GM12878 (cell line): ENCODE results near the gene STYXL2. TPM values are rescaled to one million over a fixed set of nuclear protein-coding genes. Genes with fewer than 3 reads are reported as not detected.

ENCODE experiments used
- ATAC-seq: fragments of 200-7000 bp; cut with Tn5 transposase; 3 replicates; pipeline ENCODE4 v1.9.1; 2020; ENCODE audit warnings: mild to moderate bottlenecking, moderate library complexity
- BruUV-seq: library from RNA; stranded (reverse); fragments of 400-500 nt; replicated peaks from 2 replicates; lab custom pipeline; 2021; lab: Mats Ljungman, UMichigan
- CTCF ChIA-PET: fragments of 300-600 bp; sonication (Branson Sonifier 250); formaldehyde crosslinking; extraction: SDS; loops from one replicate; lab custom pipeline; 2021; ENCODE audit warnings: inconsistent platforms; lab: Yijun Ruan, JAX
- POLR2A ChIA-PET: fragments of 350-600 bp; formaldehyde crosslinking; extraction: SDS; loops from one replicate; lab custom pipeline; 2021; ENCODE audit warnings: inconsistent platforms; lab: Charles Lee
- RAD21 ChIA-PET: fragments of 300-600 bp; sonication (Branson Sonifier 250); formaldehyde crosslinking; loops from one replicate; lab custom pipeline; 2023; ENCODE audit warnings: antibody characterized with exemption; ENCODE audit not compliant: unreplicated experiment; lab: Charles Lee
- SMC1A ChIA-PET: fragments of 300-600 bp; sonication (Branson Sonifier 250); formaldehyde crosslinking; loops from one replicate; lab custom pipeline; 2023; ENCODE audit not compliant: unreplicated experiment, uncharacterized antibody; lab: Charles Lee
- DNase-seq: peaks from one replicate; pipeline ENCODE4 v3.0.0-alpha.2; 2011; ENCODE audit warnings: low read depth, low spot score
- FAIRE-seq: peaks from 3 replicates; lab custom pipeline; 2011; peaks lifted over from hg19 to GRCh38; lab: Jason Lieb, UNC
- H2AFZ ChIP-seq: 2 replicates; pipeline ENCODE4 v1.6.0; 2011; ENCODE audit warnings: low read depth, low read length, control low read depth; ENCODE audit not compliant: control insufficient read depth
- H3K27ac ChIP-seq: 2 replicates; pipeline ENCODE4 v1.5.1; 2011; ENCODE audit warnings: control low read depth; ENCODE audit not compliant: control insufficient read depth, insufficient read depth
- H3K27me3 ChIP-seq, 2 experiments: replicated peaks in 1 of 2; 2 replicates each; pipeline versions ENCODE4 v1.6.0 to v1.6.1; 2011; ENCODE audit warnings: low read length in 1 of 2; ENCODE audit not compliant: control insufficient read depth in 2 of 2, insufficient read depth in 2 of 2
- H3K36me3 ChIP-seq, 2 experiments: 2 replicates each; pipeline ENCODE4 v1.5.1; 2011; ENCODE audit warnings: low read length in 1 of 2; ENCODE audit not compliant: control insufficient read depth in 2 of 2, insufficient read depth in 2 of 2
- H3K4me1 ChIP-seq: 2 replicates; pipeline ENCODE4 v1.6.1; 2011; ENCODE audit warnings: mild to moderate bottlenecking, low read length, moderate library complexity, mixed read lengths; ENCODE audit not compliant: control insufficient read depth, insufficient read depth
- H3K4me2 ChIP-seq: 2 replicates; pipeline ENCODE4 v1.6.0; 2011; ENCODE audit warnings: control low read depth; ENCODE audit not compliant: control insufficient read depth, insufficient read depth
- H3K4me3 ChIP-seq: fragments of 200-600 bp; sonication (generic); 2 replicates; pipeline ENCODE4 v1.5.1; 2016
- H3K79me2 ChIP-seq: 2 replicates; pipeline ENCODE4 v1.6.0; 2011; ENCODE audit warnings: low read length; ENCODE audit not compliant: control insufficient read depth, insufficient read depth
- H3K9ac ChIP-seq: 2 replicates; pipeline ENCODE4 v1.8.0; 2011; ENCODE audit warnings: low read length, control low read depth, mixed read lengths; ENCODE audit not compliant: control insufficient read depth, insufficient read depth
- H3K9me3 ChIP-seq: replicated peaks from 3 replicates; pipeline ENCODE4 v1.5.1; 2011; ENCODE audit warnings: mild to moderate bottlenecking, low read length; ENCODE audit not compliant: control insufficient read depth, insufficient read depth
- H4K20me1 ChIP-seq: 2 replicates; pipeline ENCODE4 v1.6.0; 2011; ENCODE audit not compliant: control insufficient read depth, insufficient read depth
- GATAD2B ChIP-seq: fragments of 450-650 bp; conservative IDR thresholded peaks from 2 replicates; pipeline ENCODE4 v1.6.1; 2017; ENCODE audit warnings: low read depth, mild to moderate bottlenecking, moderate library complexity
- IKZF2 ChIP-seq, 2 experiments: fragments of 450-650 bp; IDR thresholded peaks; 2 replicates each; pipeline ENCODE4 v1.6.1; 2017; ENCODE audit warnings: mild to moderate bottlenecking in 2 of 2, moderate library complexity in 2 of 2
- RUNX3 ChIP-seq: IDR thresholded peaks from 2 replicates; pipeline ENCODE4 v1.6.1; 2012; ENCODE audit warnings: low read length, inconsistent platforms
- ZNF384 ChIP-seq: IDR thresholded peaks from 2 replicates; pipeline ENCODE4 v1.6.1; 2012; ENCODE audit warnings: low read depth, mild to moderate bottlenecking, low read length, improper control_type of control experiment, borderline replicate concordance
- WGBS: methylation state at CpG from one replicate; pipeline ENCODE4 v1.1.6; 2016; ENCODE audit warnings: low lambda C conversion rate; ENCODE audit not compliant: insufficient replicate concordance, insufficient coverage; ENCODE audit errors: missing lambda C conversion rate; 5-methylcytosine and 5-hydroxymethylcytosine counted together
- in situ Hi-C: fragments of 300-500 bp; cut with MboI; formaldehyde crosslinking; loops from 9 replicates; pipeline ENCODE4 v1.14.3; 2018; ENCODE audit warnings: mixed read lengths
- intact Hi-C: fragments of 100-400 bp; cut with micrococcal nuclease; formaldehyde crosslinking; loops from one replicate; pipeline ENCODE4 v1.14.2; 2022; ENCODE audit not compliant: unreplicated experiment
- polyA plus RNA-seq, 11 experiments: library from polyadenylated mRNA; depleted of rRNA in 4 of 11; unstranded in 6 of 11; stranded (reverse) in 5 of 11; fragments of >200 nt; fragmentation: Nextera tagmentation in 4 of 11; fragmentation: Illumina TruSeq in 1 of 11; extraction: Ambion mirVana in 4 of 11; extraction: Trizol in 1 of 11; gene quantifications; 1 replicate in 1 of 11; 2 replicates in 10 of 11; pipeline versions ENCODE4 v1.2.1 to v1.2.3, GENCODE V29; 2011 to 2016; ENCODE audit warnings: inconsistent platforms in 2 of 11, missing spikeins in 2 of 11, low read depth in 1 of 11
- total RNA-seq, 4 experiments: library from RNA; depleted of rRNA in 3 of 4; stranded (reverse); fragments of >200 nt in 3 of 4; fragmentation: Illumina TruSeq in 1 of 4; extraction: Trizol in 1 of 4; gene quantifications; 2 replicates each; pipeline versions ENCODE4 v1.2.1 to v1.2.3, GENCODE V29; 2013 to 2021

The STYXL2 gene
- total and polyA plus RNA-seq, 10 of the 15 experiments (the other 5 are each of a cell fraction or from before 2014, with no cell fraction given), result under 0.01 to 0.08 (median 0.03) TPM; not detected in 7

GRCh38 chr1:167111868-167112709, 18.2 kb downstream of the STYXL2 start:
- DNase-seq (no peak), FAIRE-seq (no peak), ATAC-seq (no peak)
- no peak for TF ChIP-seq ZNF384
- in situ Hi-C loops, result no loop called here
- RAD21 ChIA-PET, result interaction anchor here (1.4 kb wide), 1 partner anchor 109 kb away, joined by 3 read pairs; the partner anchor contains the start of gene POU2F1
- H2AFZ ChIP-seq, result no peak overlapping the region
- H3K27me3 ChIP-seq, result no peaks in the 10 kb centered on the region; a peak in 1 of 4 replicates
- no peaks in the 10 kb centered on the region for H3K36me3 ChIP-seq
- POLR2A ChIA-PET, result no interaction called here
- H3K4me1 ChIP-seq, result peaks cover 15% of the 10 kb centered on the region
- CTCF ChIA-PET, result no interaction called here
- no peak overlapping the region for H3K4me3 ChIP-seq
- H3K9me3 ChIP-seq, result no peaks in the 10 kb centered on the region; the same call in 2 of the 3 replicates
- no peaks in the 10 kb centered on the region for H4K20me1 ChIP-seq
- BruUV-seq, result no TSS peak
- H3K27ac ChIP-seq, result no peak overlapping the region
- SMC1A ChIA-PET, result interaction anchor here (0.6 kb wide), 2 partner anchors 8 to 54 kb away, joined by 3 read pairs; no protein-coding TSS in a partner anchor
- no peak overlapping the region for H3K4me2 ChIP-seq
- H3K79me2 ChIP-seq, result no peaks in the 10 kb centered on the region
- H3K9ac ChIP-seq, result no peak overlapping the region
- 76% methylated on average over 4 of the region's 4 CpGs for WGBS
- intact Hi-C loops, result no loop called here

- POLR2A ChIA-PET, result interaction anchor here (0.6 kb wide), 1 partner anchor 11 kb away, joined by 3 read pairs; no protein-coding TSS in a partner anchor
- Histone ChIP-seq H3K4me2 (no peak overlapping the region), H3K4me3 (no peak overlapping the region), H3K9me3 (no peaks in the 10 kb centered on the region; the same call in 2 of the 3 replicates), H3K36me3 (no peaks in the 10 kb centered on the region), H3K79me2 (no peaks in the 10 kb centered on the region), H2AFZ (no peak overlapping the region), H3K27ac (no peak overlapping the region), H3K27me3 (no peaks in the 10 kb centered on the region; a peak in 1 of 4 replicates), H3K9ac (no peak overlapping the region), H3K4me1 (peaks cover 7% of the 10 kb centered on the region; the same call in 1 of the 2 replicates), H4K20me1 (no peaks in the 10 kb centered on the region)
- FAIRE-seq (no peak), ATAC-seq (peak; percentile 64), DNase-seq (no peak)
- SMC1A ChIA-PET, result interaction anchor here (2.6 kb wide), 1 partner anchor 9 kb away, joined by 15 read pairs; no protein-coding TSS in a partner anchor
- CTCF ChIA-PET, result interaction anchor here (1.9 kb wide), 1 partner anchor 205 kb away, joined by 4 read pairs; no protein-coding TSS in a partner anchor
- no TSS peak for BruUV-seq
- in situ Hi-C loops (no loop called here), intact Hi-C loops (no loop called here)
- RAD21 ChIA-PET, result interaction anchor here (0.7 kb wide), 1 partner anchor 106 kb away, joined by 3 read pairs; the partner anchor contains the start of gene POU2F1
- peak; percentile 74 for TF ChIP-seq RUNX3
- no peak for TF ChIP-seq GATAD2B
- TF ChIP-seq IKZF2 (IDR thresholded peaks at IDR 0.05), result peak in 1 of 2 experiments; percentile 30; a peak in 1 of 4 replicates
- TF ChIP-seq, all 136 proteins: peak for 2
These were observed 20.9 kb downstream of the STYXL2 start for GRCh38 chr1:167114725-167115124.
